ENCODE measurements around the gene SMOC2. TPM values are rescaled to one million over a fixed set of nuclear protein-coding genes. Genes with fewer than 3 reads are reported as not detected.

SMOC2 gene
- total RNA-seq, 1 donor from 2014 or later = 0.53 TPM

- DNase-seq (ENCODE audit: low read depth) = no peak
Measured at GRCh38 chr6:168397012-168397411, 44.0 kb upstream of the SMOC2 start.

DNA sequence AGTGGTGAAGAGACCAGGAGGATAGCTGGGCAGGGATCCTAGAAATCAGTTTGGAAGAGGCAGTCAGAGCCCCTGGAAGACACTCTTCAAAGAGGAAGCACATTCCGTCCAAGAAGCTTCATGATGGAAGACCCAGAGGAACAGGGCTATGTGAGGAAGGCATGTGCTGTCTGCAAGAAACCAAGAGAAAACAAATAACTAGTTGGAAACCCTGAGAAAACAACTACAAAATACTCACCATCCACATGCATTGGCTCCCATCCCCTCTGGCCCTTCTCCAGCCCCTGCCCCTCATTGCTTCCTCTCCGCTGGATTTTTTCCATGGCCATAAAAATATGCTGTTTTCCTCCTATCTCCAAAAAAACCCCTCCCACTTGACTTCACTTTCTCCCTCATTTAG is 40.9 kb upstream of the SMOC2 start:
- H3K27me3 ChIP-seq (ENCODE audit: control insufficient read depth, insufficient read depth, low read length) = no peaks in the 10 kb centered on the region
- no peak for TF ChIP-seq CTCF (IDR thresholded peaks at IDR 0.05; ENCODE audit: insufficient read depth, low read length, severe bottlenecking)
- no peak overlapping the region for H3K4me3 ChIP-seq (ENCODE audit: low read depth, low read length)
- no peaks in the 10 kb centered on the region for H3K36me3 ChIP-seq (ENCODE audit: control insufficient read depth, insufficient read depth, low read length)
- no peak for FAIRE-seq
- DNase-seq (ENCODE audit: low read depth) = no peak

More at GRCh38 chr6:168397012-168397411, 44.0 kb upstream of the SMOC2 start:
- no peak for TF ChIP-seq CTCF (IDR thresholded peaks at IDR 0.05; ENCODE audit: insufficient read depth, low read length, severe bottlenecking)
- H3K27me3 ChIP-seq (ENCODE audit: control insufficient read depth, insufficient read depth, low read length) = no peaks in the 10 kb centered on the region
- no peaks in the 10 kb centered on the region for H3K36me3 ChIP-seq (ENCODE audit: control insufficient read depth, insufficient read depth, low read length)
- no peak overlapping the region for H3K4me3 ChIP-seq (ENCODE audit: low read depth, low read length)
- no peak for FAIRE-seq

- no peak for TF ChIP-seq CTCF (IDR thresholded peaks at IDR 0.05; ENCODE audit: insufficient read depth, low read length, severe bottlenecking)
- DNase-seq (ENCODE audit: low read depth) (no peak), FAIRE-seq (no peak)
- no peaks in the 10 kb centered on the region for H3K36me3 ChIP-seq (ENCODE audit: control insufficient read depth, insufficient read depth, low read length)
- no peak overlapping the region for H3K4me3 ChIP-seq (ENCODE audit: low read depth, low read length)
- no peaks in the 10 kb centered on the region for H3K27me3 ChIP-seq (ENCODE audit: control insufficient read depth, insufficient read depth, low read length)
Measured at GRCh38 chr6:168403370-168404005, 37.5 kb upstream of the SMOC2 start.

- H3K36me3 ChIP-seq (ENCODE audit: control insufficient read depth, insufficient read depth, low read length) = no peaks in the 10 kb centered on the region
- no peak for FAIRE-seq
- H3K27me3 ChIP-seq (ENCODE audit: control insufficient read depth, insufficient read depth, low read length) = no peaks in the 10 kb centered on the region
- TF ChIP-seq CTCF (IDR thresholded peaks at IDR 0.05; ENCODE audit: insufficient read depth, low read length, severe bottlenecking) = no peak
- DNase-seq (ENCODE audit: low read depth) = no peak
- no peak overlapping the region for H3K4me3 ChIP-seq (ENCODE audit: low read depth, low read length)
Measured at GRCh38 chr6:168404560-168404959, 36.4 kb upstream of the SMOC2 start.

DNA sequence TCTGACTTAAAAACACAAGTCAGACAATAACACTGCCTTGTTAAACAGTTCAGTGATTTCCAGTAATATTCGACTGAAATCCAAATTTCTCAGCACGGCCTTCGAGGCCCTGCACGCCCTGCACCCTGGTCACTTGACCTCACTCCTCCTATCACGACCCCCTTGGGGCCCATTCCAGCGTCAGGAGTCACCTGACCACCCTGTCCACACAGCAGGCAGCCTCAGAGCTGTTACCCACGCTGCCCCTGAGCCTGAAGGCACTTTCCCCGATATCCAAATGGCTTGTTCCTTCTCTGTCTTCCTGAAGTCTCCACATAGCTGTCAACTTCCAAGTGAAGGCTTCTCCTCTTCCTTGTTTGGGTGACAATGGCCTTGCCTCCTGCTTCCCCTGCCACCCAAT is 33.1 kb upstream of the SMOC2 start:
- no peak overlapping the region for H3K4me3 ChIP-seq (ENCODE audit: low read depth, low read length)
- TF ChIP-seq CTCF (IDR thresholded peaks at IDR 0.05; ENCODE audit: insufficient read depth, low read length, severe bottlenecking) = no peak
- no peak for FAIRE-seq
- no peaks in the 10 kb centered on the region for H3K36me3 ChIP-seq (ENCODE audit: control insufficient read depth, insufficient read depth, low read length)
- H3K27me3 ChIP-seq (ENCODE audit: control insufficient read depth, insufficient read depth, low read length) = no peaks in the 10 kb centered on the region
- no peak for DNase-seq (ENCODE audit: low read depth)
